ENCODE results near the gene DIP2C. TPM values are rescaled to one million over a fixed set of nuclear protein-coding genes. Genes with fewer than 3 reads are reported as not detected.
"Not testable (repeated sequence)": the region's sequence is repeated elsewhere in the genome, so short reads cannot be mapped to it uniquely, and the experiment has no call there.

The DIP2C gene
- total and polyA plus RNA-seq, 3 donors from 2014 or later, result 14.9 to 43.4 (median 30.1) TPM

DNA sequence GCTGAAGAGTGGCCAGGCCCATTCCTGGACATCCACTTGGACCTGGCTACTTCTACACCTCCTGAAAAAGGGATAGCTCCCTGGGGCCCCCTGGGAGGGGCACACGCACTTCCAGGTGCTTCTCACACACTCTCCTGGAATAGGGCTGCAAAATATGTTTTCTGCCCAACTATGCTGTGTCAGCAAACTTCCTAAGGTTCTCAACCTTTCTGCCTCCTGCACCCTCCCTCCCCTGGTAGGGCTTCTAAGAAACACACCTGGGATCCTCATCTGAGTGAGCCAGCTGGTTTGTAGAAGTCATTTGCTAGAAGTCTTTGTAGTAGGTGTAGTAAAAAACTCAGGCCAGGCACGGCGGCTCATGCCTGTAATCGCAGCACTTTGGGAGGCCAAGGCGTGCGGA lies 417.7 kb downstream of the DIP2C start:
- Histone ChIP-seq H3K4me3 (no peak overlapping the region), H3K27ac (no peak overlapping the region), H3K27me3 (no peaks in the 10 kb centered on the region), H3K4me1 (no peaks in the 10 kb centered on the region), H3K9me3 (no peaks in the 10 kb centered on the region), H3K36me3 (ENCODE audit: low read depth, missing control alignments) (no peaks in the 10 kb centered on the region)
- intact Hi-C loops (cut with DNase I; ENCODE audit: low total_unique reads), result no loop called here
- DNase-seq, result no peak
- 91 to 95% methylated on average over 6 of the region's 6 CpGs for WGBS, 2 donors
- TF ChIP-seq, protein P1, sequence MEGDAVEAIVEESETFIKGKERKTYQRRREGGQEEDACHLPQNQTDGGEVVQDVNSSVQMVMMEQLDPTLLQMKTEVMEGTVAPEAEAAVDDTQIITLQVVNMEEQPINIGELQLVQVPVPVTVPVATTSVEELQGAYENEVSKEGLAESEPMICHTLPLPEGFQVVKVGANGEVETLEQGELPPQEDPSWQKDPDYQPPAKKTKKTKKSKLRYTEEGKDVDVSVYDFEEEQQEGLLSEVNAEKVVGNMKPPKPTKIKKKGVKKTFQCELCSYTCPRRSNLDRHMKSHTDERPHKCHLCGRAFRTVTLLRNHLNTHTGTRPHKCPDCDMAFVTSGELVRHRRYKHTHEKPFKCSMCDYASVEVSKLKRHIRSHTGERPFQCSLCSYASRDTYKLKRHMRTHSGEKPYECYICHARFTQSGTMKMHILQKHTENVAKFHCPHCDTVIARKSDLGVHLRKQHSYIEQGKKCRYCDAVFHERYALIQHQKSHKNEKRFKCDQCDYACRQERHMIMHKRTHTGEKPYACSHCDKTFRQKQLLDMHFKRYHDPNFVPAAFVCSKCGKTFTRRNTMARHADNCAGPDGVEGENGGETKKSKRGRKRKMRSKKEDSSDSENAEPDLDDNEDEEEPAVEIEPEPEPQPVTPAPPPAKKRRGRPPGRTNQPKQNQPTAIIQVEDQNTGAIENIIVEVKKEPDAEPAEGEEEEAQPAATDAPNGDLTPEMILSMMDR (IDR thresholded peaks at IDR 0.05), result no peak
- TF ChIP-seq POLR2A (IDR thresholded peaks at IDR 0.05), result no peak

DNA sequence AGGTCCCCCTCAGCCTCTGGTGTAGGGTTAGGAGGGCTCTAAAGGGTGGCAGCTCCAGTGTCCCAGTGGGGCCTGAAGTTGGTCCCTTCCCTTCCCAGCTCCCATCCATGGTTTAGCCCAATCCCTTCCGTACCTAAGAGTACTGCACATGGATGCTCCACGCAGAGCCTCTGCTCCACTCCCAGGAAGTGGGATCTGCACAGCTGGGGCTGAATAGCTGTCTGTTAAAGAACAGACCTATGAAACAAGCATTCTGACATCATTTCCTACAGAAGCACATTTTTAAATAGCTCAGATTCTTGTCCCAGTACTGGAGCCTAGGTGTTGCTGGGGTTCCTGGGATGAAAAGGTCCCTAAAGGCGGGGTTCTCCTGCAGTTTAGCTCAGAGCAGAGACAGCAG lies 418.3 kb downstream of the DIP2C start:
- no peak for TF ChIP-seq POLR2A (IDR thresholded peaks at IDR 0.05)
- TF ChIP-seq, protein P1 (IDR thresholded peaks at IDR 0.05), result no peak
- 92 to 100% methylated on average over 3 of the region's 3 CpGs for WGBS, 2 donors
- H3K9me3 ChIP-seq, result no peaks in the 10 kb centered on the region
- intact Hi-C loops (cut with DNase I; ENCODE audit: low total_unique reads), result no loop called here
- H3K27ac ChIP-seq, result no peak overlapping the region
- DNase-seq, result no peak
- no peak overlapping the region for H3K4me3 ChIP-seq
- no peaks in the 10 kb centered on the region for H3K27me3 ChIP-seq
- H3K36me3 ChIP-seq (ENCODE audit: low read depth, missing control alignments), result no peaks in the 10 kb centered on the region
- no peaks in the 10 kb centered on the region for H3K4me1 ChIP-seq

DNA sequence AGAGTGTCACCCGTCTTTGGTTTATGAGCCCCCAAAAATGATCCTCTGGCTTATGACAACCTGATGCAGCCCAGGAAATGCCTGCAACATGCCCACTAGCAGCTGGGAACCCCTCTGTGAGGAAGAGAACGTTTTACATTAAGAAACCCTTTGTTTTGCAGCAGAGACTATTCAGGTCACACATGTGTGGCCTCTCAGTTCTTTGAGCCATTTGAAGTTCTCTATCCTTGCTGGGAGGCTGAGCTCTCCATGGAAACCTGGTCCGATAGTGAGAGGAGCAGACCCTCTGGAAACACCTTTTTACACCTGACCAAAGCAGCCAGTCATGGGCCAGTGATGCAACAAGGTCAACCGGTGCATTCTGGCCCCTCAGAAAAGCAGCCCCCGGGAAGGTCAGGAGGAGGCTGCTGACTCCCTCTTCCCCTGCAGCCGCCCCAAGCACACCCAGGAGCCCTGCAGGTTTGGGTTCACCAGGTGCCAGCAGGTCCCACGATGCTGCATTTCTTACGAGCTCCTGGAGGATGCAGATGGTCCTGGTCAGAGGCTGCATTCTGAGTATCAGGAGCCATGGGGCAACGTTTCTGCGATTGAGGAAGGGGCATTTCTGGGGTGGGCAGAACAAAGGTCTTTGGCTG lies 419.9 kb downstream of the DIP2C start:
- TF ChIP-seq POLR2A (IDR thresholded peaks at IDR 0.05), result no peak
- TF ChIP-seq, protein P1 (IDR thresholded peaks at IDR 0.05), result no peak
- Histone ChIP-seq H3K4me1 (no peaks in the 10 kb centered on the region), H3K27me3 (no peaks in the 10 kb centered on the region), H3K36me3 (ENCODE audit: low read depth, missing control alignments) (no peaks in the 10 kb centered on the region), H3K4me3 (no peak overlapping the region), H3K9me3 (no peaks in the 10 kb centered on the region), H3K27ac (no peak overlapping the region)
- DNase-seq, result no peak
- intact Hi-C loops (cut with DNase I; ENCODE audit: low total_unique reads), result no loop called here
- WGBS, 2 donors, result 66 to 79% methylated on average over 9 to 10 of the region's 10 CpGs

DNA sequence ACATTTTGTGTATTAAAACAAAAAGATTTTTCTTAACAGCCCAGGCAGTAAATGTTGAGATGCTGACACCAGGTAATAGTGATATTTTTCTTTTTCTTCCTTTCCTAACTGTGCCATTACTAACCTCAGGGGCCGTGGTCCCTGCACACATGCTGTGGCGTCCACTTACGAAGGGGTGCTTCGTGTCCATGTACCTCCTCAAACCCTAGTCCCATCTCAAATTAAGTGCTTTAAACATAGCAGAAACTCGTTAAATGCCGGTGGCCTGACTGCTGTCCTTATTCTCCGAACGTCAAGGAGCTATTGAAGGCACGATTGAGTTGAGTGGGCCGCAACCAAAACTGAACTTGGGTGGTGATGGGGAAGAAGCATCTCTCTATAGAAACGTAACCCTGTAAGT lies 421.8 kb downstream of the DIP2C start:
- Histone ChIP-seq H3K36me3 (ENCODE audit: low read depth, missing control alignments) (no peaks in the 10 kb centered on the region), H3K4me3 (no peak overlapping the region), H3K27ac (no peak overlapping the region), H3K9me3 (no peaks in the 10 kb centered on the region), H3K27me3 (no peaks in the 10 kb centered on the region), H3K4me1 (no peaks in the 10 kb centered on the region)
- DNase-seq, result no peak
- WGBS, 2 donors, result 90 to 92% methylated on average over 11 of the region's 11 CpGs
- TF ChIP-seq, protein P1 (IDR thresholded peaks at IDR 0.05), result no peak
- no peak for TF ChIP-seq POLR2A (IDR thresholded peaks at IDR 0.05)
- intact Hi-C loops (cut with DNase I; ENCODE audit: low total_unique reads), result no loop called here

DNA sequence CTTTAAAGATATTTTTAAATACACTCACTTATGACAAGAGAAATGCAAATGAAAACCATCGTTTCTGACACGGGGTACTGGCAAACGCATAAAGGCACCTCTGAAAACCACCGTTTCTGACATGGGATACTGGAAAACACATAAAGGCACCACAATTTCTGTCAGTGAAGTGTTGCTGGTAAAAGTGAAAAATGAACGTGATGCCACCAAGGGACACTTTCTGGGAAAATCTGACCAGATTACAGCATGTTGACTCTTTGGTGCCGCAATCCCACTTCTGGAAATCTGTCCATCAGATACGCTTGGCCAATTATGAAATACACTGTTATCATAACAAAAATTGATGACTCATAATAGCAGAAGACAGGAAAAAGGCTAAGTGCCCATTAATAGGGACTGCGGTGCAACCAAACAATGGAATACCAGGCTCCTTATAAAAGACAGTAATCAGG lies 422.5 kb downstream of the DIP2C start:
- no peaks in the 10 kb centered on the region for H3K36me3 ChIP-seq (ENCODE audit: low read depth, missing control alignments)
- intact Hi-C loops (cut with DNase I; ENCODE audit: low total_unique reads), result no loop called here
- 80 to 83% methylated on average over 8 of the region's 8 CpGs for WGBS, 2 donors
- no peak for TF ChIP-seq POLR2A (IDR thresholded peaks at IDR 0.05)
- TF ChIP-seq, protein P1 (IDR thresholded peaks at IDR 0.05), result no peak
- no peak for DNase-seq
- H3K27ac ChIP-seq, result no peak overlapping the region
- no peaks in the 10 kb centered on the region for H3K9me3 ChIP-seq
- no peaks in the 10 kb centered on the region for H3K27me3 ChIP-seq
- H3K4me1 ChIP-seq, result no peaks in the 10 kb centered on the region
- H3K4me3 ChIP-seq, result no peak overlapping the region

DNA sequence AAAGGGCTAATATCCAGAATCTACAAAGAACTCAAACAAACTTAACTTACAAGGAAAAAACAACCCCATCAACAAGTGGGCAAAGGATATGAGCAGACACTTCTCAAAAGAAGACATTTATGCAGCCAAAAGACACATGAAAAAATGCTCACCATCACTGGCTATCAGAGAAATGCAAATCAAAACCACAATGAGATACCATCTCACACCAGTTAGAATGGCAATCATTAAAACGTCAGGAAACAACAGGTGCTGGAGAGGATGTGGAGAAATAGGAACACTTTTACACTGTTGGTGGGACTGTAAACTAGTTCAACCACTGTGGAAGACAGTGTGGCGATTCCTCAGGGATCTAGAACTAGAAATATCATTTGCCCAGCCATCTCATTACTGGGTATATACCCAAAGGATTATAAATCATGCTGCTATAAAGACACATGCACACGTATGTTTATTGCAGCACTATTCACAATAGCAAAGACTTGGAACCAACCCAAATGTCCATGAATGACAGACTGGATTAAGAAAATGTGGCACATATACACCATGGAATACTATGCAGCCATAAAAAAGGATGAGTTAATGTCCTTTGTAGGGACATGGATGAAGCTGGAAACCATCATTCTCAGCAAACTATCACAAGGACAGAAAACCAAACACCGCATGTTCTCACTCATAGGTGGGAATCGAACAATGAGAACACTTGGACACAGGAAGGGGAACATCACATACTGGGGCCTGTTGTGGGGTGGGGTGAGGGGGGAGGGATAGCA lies 423.5 kb downstream of the DIP2C start:
- intact Hi-C loops (cut with DNase I; ENCODE audit: low total_unique reads), result not testable (repeated sequence)
- 90 to 93% methylated on average over 5 of the region's 5 CpGs for WGBS, 2 donors

DNA sequence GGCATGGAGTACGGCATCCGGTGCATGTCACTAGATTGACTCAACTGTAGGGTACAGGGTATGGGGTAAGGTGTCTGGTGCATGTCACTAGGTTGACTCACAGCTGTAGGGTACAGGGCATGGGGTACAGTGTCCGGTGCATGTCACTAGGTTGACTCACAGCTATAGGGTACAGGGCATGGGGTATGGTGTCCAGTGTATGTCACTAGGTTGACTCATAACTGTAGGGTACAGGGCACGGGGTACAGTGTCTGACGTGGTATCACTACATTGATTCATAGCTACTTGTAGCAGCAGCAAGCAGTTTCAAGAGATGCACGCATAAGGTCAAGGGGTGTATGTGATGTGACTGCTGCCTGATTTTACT lies 424.4 kb downstream of the DIP2C start:
- WGBS, 2 donors, result 88 to 91% methylated on average over 6 of the region's 6 CpGs
- H3K27ac ChIP-seq; DNase-seq; H3K4me3 ChIP-seq; H3K36me3 ChIP-seq (ENCODE audit: low read depth, missing control alignments); H3K27me3 ChIP-seq; H3K9me3 ChIP-seq; H3K4me1 ChIP-seq; intact Hi-C loops (cut with DNase I; ENCODE audit: low total_unique reads): not testable (repeated sequence)

More for the DNA sequence above, 423.5 kb downstream of the DIP2C start:
- H3K9me3 ChIP-seq; H3K27me3 ChIP-seq; H3K36me3 ChIP-seq (ENCODE audit: low read depth, missing control alignments); H3K4me1 ChIP-seq; H3K27ac ChIP-seq; H3K4me3 ChIP-seq; DNase-seq: not testable (repeated sequence)

All from testis (tissue), 3 donors.